ENCODE measurements around the gene B4GALNT1. TPM values are rescaled to one million over a fixed set of nuclear protein-coding genes. Genes with fewer than 3 reads are reported as not detected.

B4GALNT1 gene
- total RNA-seq, 1 experiment from 2014 or later, result 0.40 TPM

DNA sequence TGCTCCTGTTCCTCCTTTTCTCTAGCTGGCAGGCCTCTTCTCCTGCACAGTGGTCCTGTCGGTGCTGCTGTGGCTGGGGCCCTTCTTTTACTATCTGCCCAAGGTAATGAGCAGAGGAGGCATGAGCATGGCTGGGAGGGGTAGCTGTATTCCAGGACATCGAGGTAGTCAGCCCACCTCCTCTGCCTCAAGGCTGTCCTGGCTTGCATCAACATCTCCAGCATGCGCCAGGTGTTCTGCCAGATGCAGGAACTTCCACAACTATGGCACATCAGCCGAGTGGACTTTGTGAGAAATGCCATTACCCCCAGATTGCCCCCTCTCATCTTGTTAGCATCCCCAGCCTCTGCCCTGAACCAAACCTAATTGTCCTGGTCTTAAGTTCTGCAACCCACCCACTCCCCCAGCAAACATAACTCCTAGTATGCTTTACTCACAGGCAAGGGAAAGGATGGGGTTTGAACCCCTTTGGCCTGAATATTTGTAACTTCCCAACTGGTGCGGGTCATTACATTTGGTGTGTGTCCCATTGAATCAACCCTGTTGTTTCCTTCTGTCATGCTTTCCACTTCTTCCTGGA lies 9.1 kb downstream of the B4GALNT1 start:
- TF ChIP-seq, protein P1, sequence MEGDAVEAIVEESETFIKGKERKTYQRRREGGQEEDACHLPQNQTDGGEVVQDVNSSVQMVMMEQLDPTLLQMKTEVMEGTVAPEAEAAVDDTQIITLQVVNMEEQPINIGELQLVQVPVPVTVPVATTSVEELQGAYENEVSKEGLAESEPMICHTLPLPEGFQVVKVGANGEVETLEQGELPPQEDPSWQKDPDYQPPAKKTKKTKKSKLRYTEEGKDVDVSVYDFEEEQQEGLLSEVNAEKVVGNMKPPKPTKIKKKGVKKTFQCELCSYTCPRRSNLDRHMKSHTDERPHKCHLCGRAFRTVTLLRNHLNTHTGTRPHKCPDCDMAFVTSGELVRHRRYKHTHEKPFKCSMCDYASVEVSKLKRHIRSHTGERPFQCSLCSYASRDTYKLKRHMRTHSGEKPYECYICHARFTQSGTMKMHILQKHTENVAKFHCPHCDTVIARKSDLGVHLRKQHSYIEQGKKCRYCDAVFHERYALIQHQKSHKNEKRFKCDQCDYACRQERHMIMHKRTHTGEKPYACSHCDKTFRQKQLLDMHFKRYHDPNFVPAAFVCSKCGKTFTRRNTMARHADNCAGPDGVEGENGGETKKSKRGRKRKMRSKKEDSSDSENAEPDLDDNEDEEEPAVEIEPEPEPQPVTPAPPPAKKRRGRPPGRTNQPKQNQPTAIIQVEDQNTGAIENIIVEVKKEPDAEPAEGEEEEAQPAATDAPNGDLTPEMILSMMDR (IDR thresholded peaks at IDR 0.05; ENCODE audit: unreplicated experiment), result no peak
- DNase-seq (ENCODE audit: unreplicated experiment), result no peak
- peaks cover 5% of the 10 kb centered on the region for H3K4me1 Mint-ChIP-seq (ENCODE audit: insufficient read depth, unreplicated experiment)
- no TSS peak for BruUV-seq (replicated peaks)
- no peaks in the 10 kb centered on the region for H3K9me3 Mint-ChIP-seq (ENCODE audit: unreplicated experiment)
- POLR2A ChIA-PET, result no interaction called here
- H3K4me3 Mint-ChIP-seq (ENCODE audit: unreplicated experiment), result no peak overlapping the region
- H3K36me3 Mint-ChIP-seq (ENCODE audit: insufficient read depth, unreplicated experiment), result no peaks in the 10 kb centered on the region
- no peak overlapping the region for H3K27ac Mint-ChIP-seq (ENCODE audit: low read depth, unreplicated experiment)
- intact Hi-C loops (cut with micrococcal nuclease), result no loop called here
- peaks cover 64% of the 10 kb centered on the region for H3K27me3 Mint-ChIP-seq (ENCODE audit: insufficient read depth, unreplicated experiment)
- CTCF ChIA-PET, result interaction anchor here (0.6 to 1.3 kb wide), 6 partner anchors 10 to 69 kb away, joined by 3 to 6 read pairs (median 4); no protein-coding TSS in a partner anchor

DNA sequence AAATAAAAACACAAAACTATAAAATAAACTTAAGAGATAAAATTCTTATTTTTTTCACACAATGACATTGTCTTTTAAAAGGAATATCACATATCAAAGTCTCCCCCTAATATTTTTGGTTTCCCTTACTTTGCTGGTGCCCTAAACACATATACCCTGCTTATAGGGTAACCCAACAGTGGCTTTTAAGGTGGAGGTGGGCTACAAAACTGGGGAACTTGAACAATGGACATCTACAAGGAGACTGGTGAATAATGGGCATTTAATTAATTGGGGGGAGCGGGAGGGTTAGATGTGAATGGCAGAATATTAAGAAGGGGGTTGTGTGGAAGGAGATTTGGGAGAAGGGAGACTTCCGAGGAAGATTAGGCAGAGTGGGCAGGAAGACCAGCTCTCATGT lies 9.6 kb downstream of the B4GALNT1 start:
- no peaks in the 10 kb centered on the region for H3K9me3 Mint-ChIP-seq (ENCODE audit: unreplicated experiment)
- POLR2A ChIA-PET, result no interaction called here
- intact Hi-C loops (cut with micrococcal nuclease), result no loop called here
- no peak overlapping the region for H3K4me3 Mint-ChIP-seq (ENCODE audit: unreplicated experiment)
- H3K4me1 Mint-ChIP-seq (ENCODE audit: insufficient read depth, unreplicated experiment), result peaks cover 5% of the 10 kb centered on the region
- H3K27me3 Mint-ChIP-seq (ENCODE audit: insufficient read depth, unreplicated experiment), result peaks cover 69% of the 10 kb centered on the region
- no TSS peak for BruUV-seq (replicated peaks)
- DNase-seq (ENCODE audit: unreplicated experiment), result no peak
- CTCF ChIA-PET, result interaction anchor here (0.6 to 1.3 kb wide), 4 partner anchors 11 to 168 kb away, joined by 3 to 5 read pairs (median 4); partner anchors contain the start of gene INHBE
- no peaks in the 10 kb centered on the region for H3K36me3 Mint-ChIP-seq (ENCODE audit: insufficient read depth, unreplicated experiment)
- no peak overlapping the region for H3K27ac Mint-ChIP-seq (ENCODE audit: low read depth, unreplicated experiment)
- TF ChIP-seq, protein P1 (IDR thresholded peaks at IDR 0.05; ENCODE audit: unreplicated experiment), result no peak

DNA sequence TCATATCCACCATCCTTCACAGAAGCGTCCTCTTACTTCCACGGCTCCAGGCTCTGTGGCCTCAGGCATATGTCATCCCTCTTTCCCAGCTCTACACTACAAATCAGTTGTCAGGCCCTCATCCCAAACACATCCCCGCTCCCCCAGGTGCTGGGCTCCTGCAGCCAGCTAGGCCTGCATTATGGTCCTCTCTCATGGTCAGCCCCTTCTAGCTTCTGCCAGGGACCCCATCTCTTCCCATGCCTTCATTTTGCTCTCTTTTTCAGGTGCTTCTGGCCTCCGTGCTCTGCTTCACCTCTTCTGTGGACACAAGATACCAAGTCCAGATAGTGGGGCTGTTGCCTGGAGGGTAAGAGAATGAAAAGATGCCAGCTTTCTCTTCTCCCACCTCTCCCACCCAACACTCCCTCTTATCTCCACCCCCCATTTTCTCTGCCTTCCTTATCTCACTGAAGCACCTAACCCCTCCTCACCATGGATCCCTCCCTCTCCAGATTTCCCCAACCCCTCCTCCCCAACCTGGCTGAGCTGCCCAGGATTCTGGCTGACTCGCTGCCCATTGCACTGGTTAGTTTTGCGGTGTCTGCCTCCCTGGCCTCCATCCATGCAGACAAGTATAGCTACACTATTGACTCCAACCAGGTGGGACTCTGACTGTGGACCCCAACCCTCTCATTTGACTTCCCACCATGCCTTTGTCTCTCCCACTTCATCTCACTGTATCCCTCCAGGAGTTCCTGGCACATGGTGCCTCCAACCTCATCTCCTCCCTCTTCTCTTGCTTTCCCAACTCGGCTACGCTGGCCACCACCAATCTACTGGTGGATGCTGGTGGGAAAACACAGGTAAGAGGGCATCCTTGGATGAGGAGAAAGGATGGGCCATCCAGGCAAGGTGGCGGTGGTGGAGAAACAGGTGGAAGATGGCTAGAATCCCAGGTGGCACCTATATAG lies 10.4 kb downstream of the B4GALNT1 start:
- intact Hi-C loops (cut with micrococcal nuclease), result no loop called here
- Mint-ChIP-seq H3K27ac (ENCODE audit: low read depth, unreplicated experiment) (no peak overlapping the region), H3K4me3 (ENCODE audit: unreplicated experiment) (no peak overlapping the region), H3K9me3 (ENCODE audit: unreplicated experiment) (no peaks in the 10 kb centered on the region), H3K27me3 (ENCODE audit: insufficient read depth, unreplicated experiment) (peaks cover 69% of the 10 kb centered on the region), H3K36me3 (ENCODE audit: insufficient read depth, unreplicated experiment) (no peaks in the 10 kb centered on the region), H3K4me1 (ENCODE audit: insufficient read depth, unreplicated experiment) (peaks cover 5% of the 10 kb centered on the region)
- DNase-seq (ENCODE audit: unreplicated experiment), result no peak
- BruUV-seq (replicated peaks), result no TSS peak
- ChIA-PET CTCF (interaction anchor here (0.6 to 4.2 kb wide), 19 partner anchors 8 to 333 kb away, joined by 3 to 72 read pairs (median 4); partner anchors contain the start of genes GLI1 and INHBE), POLR2A (interaction anchor here (0.9 to 1.3 kb wide), 2 partner anchors 19 to 39 kb away, joined by 3 read pairs; no protein-coding TSS in a partner anchor)
- TF ChIP-seq, protein P1 (IDR thresholded peaks at IDR 0.05; ENCODE audit: unreplicated experiment), result no peak
